G401 (cell line): Measurements from ENCODE around the gene TRABD2B. TPM values are rescaled to one million over a fixed set of nuclear protein-coding genes. Genes with fewer than 3 reads are reported as not detected.

Experiments used
- DNase-seq: peaks from one replicate; pipeline ENCODE4 v3.0.0-alpha.2; 2015; ENCODE audit warnings: low spot score
- in situ Hi-C: cut with HindIII; loops from 2 replicates; pipeline ENCODE4 v1.10.0; 2016; ENCODE audit warnings: low sequenced_read_pairs, mixed read lengths
- total RNA-seq: library from RNA; depleted of rRNA; stranded (reverse); fragments of >200 nt; shearing (Covaris generic); gene quantifications from 2 replicates; pipeline ENCODE4 v1.2.3, GENCODE V29; 2014

Gene TRABD2B
- total RNA-seq, 1 experiment from 2014 or later: not detected

DNA sequence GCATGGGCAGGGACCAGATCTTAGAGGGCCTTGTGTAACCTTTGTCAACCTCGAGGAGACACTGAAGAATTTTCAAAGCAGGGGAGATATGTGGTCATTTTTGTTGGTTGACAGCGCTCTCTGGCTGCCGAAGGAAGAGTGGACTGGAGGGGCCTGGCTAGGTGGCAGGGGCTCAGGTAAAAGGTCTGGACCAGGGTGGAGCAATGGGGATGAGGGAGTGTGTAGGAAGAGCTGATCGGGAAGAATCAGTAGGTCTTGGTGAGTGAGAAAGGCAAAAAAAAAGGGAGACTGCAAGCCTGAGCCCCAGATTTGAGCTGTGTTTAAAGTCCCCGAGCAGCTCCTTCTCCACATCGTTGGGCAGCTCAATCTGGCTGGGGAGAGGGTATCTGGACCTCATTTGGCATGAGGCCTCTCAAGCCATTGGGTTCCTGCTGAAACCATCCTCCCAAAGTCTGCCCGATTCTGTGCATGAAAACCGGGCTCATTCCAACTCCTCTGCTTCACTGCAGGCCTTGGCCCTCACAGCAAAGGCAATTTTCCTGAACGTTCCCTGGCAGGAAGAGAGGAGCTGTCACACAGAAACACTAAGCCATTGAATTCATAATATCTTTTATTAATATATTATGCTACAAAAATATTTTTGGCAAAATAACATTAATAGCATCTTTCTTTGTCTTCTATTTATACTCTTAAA lies 237.1 kb downstream of the TRABD2B start:
- in situ Hi-C loops: no loop called here
- peak; percentile 62 for DNase-seq

DNA sequence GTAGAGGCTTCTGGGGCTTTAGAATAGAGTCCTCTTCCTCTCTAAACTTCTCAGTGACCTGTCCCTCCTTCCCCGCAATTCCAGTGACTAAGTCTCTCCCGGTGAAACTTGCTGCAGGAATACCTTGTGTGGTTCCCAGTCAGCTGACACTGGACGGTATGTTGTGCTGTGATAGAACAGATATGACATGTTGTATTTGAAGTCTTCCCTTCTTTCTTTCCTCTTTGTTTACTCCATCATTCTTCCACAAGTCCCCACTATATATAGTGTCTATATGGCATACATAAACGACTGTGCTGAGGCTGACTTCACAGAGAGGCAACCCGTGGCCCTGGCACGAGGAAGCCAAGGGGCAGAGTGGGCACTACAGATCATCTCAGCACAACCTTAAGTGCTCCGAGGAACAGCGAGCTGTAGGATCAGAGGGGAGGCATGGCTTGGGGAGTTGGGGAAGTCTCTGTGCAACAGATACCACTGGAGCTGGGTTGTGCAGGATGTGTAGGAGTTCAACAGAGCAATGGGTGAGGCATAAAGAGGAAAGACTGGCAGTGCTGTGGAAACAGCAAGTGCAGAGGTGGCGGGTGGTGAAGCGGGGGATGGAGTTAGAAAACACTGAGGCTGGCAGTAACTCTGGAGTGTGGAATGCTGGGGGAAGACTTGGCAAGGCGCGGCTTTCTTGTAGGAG lies 237.8 kb downstream of the TRABD2B start:
- no peak for DNase-seq

DNA sequence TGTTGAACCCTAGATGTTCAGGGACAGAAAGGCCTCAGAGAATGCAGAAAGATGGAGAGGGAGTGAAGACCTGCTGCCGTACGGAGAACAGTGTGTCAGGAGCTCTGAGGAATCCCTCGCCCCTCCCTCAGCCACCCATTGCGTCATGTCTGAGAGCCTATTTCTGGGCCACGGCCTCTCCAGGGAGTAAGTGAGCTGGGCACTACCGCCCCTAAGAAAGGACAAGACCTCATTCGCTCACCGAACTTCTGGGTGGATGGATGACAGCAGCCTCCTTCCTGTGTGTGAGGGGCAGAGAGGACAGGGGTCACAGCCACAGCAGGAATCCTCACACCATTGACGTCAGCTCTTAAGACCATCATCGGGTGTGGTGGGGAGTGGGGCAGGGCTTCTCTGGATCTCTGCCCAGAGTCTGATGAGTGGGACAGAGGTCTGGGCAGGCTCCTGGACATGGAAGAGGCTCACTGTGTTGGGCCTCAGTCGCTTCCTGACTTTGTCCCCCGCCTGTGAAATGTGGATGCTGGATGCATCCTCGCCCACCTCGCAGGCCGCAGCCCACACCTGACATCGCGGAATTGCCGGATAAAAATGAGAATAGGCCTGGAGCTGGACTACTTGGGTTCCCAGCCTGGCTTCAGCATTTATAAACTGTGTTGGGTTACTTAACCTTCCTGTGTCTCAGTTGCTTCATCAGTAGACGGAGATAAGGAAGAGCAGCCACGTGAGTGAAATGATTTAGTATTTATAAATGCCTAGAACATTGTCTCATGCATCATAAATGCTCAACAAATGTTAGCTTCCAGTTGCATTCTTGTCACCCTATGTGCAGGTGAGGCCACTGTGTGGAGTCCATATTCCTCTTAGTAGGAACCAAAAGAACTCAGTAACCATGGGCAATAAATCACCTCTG lies 238.6 kb downstream of the TRABD2B start:
- DNase-seq: no peak
- in situ Hi-C loops: no loop called here

More for the DNA sequence above, 237.8 kb downstream of the TRABD2B start:
- in situ Hi-C loops: no loop called here

DNA sequence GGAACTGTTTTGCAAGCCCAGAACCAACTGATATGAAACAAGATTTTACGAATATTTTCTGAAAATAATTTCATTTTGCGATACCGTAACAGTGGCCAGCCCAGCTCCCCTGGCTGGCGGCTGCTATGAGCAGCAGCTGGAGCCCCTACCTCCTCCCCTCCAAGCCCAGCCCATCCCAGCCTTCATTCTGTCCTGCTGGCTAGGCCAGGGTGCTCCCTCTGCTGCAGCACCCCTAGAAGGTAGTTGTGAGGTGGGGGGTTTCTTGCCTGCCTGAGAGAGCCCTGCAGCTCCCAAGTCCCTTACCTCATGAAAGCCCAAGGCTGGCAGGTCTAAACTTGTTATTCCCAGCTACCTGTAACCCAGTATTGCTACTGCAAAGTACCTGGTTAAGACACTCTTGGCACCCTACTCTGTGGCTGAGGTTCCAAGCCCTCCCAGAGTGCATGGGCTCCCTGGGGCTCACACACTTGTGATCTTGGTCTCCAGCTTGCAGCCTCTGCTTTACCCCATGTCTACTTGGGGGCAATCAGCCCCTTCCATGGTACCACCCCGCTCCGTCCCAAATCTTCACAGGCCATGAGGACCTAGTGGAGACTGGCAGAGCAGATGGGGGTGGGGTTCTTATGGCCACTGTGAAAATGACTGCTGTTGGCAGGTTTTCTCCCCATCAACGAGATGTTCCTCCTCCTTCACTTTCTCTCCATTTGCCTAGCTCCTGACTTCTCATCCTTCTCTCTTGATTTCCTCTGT lies 239.8 kb downstream of the TRABD2B start:
- in situ Hi-C loops: no loop called here
- DNase-seq: no peak

DNA sequence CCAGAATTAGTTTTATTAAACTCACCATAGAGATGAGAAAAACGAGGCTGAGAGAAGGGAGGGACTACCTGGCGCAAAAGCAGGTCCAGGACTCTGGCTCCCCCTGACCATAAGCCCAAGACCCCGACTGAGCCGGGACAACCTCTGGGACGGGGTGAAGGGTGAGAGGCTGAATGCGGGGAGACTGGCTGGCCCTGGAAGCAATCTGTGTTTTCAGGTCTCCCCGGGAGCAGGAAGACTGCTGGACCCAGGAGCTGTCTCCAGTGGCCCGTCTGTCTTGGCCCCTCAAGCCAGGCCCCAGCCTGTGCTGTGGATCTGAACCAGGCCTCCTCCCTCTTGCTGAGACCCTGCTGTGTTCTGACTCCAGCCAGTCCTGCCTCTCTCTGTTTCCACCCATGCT lies 240.8 kb downstream of the TRABD2B start:
- DNase-seq: no peak
- in situ Hi-C loops: no loop called here

DNA sequence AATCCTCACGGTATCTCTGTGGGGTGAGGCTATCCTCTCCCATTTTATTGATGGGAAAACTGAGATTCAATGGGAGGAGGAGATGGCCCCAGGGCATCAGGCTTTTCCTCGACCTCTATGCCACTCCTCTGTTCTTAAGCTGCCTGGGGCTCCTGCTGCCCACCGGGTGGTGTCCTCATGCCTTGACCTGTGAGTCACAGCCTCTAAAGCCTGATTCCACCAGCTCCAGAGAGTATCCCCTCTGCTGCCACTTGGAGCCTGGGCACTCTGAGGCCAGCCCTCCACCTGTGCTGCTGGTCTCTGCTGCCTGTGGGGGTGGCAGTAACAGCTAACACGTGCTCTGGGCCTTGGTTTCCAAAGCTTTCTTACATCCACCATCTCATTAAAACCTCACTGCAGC lies 241.2 kb downstream of the TRABD2B start:
- DNase-seq: no peak
- in situ Hi-C loops: no loop called here

DNA sequence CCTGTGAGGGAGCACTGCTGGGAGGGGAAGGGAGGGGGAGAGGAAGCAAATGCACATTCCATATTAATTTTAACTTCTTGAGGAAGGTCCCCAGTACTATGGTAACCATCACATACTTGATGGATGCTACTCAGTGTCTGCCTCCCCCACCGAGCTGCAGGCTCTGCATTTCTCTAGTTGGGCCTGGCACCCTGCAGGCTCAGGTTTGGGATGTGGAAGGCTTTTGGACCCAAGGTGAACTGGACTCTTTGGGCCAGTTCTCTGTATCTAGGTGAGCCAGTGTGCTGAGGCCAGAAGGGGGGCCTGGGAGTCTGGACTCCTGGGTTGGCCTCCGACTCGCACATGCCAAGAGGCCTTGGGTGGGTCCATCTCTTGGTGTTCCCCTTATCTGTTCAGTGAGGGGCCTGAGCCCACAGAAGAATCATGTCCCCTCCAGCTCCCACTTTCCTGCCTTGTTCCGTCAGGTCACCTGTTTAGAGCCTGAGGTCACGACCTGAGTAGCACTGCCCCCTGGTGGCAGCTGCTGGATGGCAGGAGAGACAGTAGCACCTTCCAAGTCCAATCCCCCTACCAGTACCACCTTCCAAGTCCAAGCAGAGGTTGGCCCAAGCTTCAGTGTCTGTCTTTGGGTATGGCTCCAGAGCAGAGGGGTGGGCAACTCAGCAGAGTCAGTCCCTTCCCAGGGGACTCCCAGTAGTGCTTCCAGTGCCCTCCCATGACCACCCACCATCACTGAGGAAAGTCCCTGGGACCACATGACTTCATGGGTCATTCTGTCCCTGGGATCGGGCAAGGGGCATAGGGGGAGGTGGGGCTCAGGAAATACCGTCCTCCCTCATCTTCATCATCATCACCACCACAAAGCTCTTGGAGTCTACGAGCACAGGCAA lies 241.8 kb downstream of the TRABD2B start:
- in situ Hi-C loops: no loop called here
- no peak for DNase-seq

DNA sequence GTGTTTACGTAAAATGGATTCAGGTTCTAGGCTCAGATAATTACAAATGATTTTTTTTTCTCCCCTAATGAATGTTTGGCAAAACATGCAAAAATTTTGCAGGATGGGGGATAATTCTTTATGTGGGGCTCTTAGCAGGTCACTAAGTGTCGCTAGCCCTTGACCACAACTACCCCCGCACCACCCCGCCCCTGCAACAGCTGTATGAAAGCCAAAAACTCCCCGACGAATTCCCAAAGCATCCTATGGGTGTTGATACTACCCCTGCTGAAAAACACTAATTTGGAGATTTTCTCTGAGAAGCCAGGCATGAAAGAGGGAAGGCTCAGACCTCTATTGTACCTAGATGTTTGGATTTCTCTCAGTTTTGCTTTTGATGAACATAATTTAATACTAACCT lies 243.0 kb downstream of the TRABD2B start:
- DNase-seq: no peak
- in situ Hi-C loops: no loop called here

DNA sequence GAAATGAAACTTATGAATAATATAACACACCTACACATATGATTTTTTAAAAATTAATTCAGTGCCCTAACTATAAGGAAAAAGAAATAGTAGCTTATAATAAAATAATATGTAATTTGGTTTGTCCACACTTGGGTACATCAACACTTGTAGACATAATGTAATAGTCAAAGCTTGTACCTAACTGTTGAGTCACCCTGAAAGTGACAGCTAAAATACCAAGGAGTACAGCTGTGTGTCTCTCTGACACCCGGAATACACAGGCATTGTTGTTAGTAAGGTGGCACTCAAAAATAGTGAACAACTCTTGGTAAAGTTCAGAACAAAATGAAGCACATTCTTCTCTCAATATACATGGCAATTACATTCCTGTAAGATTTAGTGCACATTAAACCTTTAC lies 243.4 kb downstream of the TRABD2B start:
- no peak for DNase-seq
- in situ Hi-C loops: no loop called here

DNA sequence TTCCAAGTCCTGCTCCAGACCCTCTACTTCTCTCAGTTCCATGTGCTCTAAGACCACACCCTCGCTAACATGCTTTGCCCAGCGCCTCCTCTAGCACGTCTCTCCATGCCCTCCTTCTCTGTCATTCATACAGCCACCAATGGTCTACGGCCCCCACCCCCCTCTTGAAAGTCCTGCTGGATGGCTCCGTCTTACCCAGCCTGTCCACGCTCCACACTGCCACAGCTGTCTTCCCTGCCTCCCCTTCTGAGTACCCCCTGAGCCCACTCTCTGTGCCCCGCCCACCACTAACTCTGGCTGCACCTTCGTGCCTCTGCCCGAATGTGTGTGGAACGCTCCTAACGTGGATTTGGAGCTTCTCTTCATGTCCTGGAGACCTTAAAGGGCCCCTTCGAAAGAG lies 244.6 kb downstream of the TRABD2B start:
- in situ Hi-C loops: no loop called here
- DNase-seq: no peak

DNA sequence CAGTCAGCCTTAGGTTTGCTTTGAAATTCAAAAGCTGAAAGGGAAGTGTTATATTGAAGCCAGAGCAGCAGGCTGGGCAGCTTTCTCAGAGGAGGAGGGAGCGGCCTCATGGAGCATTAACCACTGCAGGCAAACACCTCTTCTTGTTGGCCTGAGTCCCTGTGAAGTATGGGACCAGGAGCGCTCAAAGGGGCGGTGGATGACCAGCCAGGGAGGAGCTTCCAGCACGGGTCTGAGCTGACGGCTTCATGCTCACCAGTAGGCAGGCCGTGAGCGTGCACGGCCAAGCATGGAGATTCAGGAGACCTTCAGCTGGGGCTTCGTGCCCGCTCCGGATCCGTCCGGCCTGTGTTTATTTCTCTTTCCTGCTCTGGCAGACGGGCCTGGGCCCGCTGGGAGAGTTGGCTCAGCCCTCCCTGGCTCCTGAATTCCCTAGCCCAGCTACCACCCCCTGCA lies 245.2 kb downstream of the TRABD2B start:
- in situ Hi-C loops: no loop called here
- peak; percentile 86 for DNase-seq

DNA sequence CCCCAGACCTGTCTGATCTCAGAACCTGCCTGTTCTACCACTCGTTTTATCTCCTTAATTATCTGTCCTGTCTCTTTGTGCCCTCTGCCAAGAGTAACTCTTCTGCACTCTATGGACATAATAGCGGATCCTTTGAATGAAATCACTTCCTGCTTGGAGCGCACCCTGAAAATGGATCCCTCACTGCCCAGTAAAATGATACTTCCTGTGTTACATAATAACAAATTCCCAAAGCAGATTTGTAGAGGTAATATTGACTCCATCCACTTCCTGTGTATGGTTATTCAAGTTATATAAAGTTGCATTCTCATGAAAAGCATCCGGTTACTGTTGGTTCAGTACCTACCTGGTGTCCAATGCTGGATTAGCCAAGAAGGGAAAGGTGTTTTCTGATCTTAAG lies 246.0 kb downstream of the TRABD2B start:
- in situ Hi-C loops: no loop called here
- no peak for DNase-seq

DNA sequence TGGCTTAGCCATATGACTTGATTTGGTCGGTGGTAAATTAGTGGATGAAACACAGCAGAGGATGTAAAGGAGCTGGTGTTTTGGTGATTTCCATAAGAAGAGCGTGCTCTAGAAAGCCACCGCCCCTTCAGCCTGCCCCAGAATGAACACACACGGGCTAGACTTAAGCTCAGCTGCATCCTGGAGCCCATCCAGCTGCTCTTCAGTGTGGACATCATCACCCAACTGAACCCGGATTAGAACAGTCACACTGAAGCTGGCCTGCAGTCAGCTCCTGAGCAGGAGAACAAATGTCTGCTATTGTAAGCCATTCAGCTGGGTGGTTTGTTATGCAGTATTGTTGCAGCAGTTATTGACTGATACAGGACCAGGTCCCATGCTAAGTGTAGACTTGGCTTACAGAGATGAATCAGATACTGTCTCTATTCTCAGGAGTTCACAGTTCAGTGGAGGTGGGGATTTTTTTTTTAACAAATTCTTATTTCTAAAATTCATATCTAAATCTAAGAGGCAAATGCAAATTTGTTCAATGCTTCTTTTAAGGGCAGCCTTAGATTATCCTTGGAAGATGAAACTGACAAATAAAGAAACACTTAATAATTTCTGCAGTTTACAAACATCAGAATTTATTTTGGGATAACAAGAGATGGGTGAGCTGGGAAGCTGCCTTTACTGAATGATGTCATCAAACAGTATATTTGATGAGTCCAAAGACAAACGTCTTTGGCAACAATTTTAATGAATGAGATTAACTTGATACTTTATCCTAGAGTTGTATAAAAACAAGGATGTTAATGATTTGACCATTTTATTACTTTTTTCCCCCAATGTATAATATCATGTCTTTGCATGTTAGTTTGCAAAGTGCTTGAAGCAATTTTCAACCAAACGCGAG lies 251.2 kb downstream of the TRABD2B start:
- in situ Hi-C loops: no loop called here
- no peak for DNase-seq

DNA sequence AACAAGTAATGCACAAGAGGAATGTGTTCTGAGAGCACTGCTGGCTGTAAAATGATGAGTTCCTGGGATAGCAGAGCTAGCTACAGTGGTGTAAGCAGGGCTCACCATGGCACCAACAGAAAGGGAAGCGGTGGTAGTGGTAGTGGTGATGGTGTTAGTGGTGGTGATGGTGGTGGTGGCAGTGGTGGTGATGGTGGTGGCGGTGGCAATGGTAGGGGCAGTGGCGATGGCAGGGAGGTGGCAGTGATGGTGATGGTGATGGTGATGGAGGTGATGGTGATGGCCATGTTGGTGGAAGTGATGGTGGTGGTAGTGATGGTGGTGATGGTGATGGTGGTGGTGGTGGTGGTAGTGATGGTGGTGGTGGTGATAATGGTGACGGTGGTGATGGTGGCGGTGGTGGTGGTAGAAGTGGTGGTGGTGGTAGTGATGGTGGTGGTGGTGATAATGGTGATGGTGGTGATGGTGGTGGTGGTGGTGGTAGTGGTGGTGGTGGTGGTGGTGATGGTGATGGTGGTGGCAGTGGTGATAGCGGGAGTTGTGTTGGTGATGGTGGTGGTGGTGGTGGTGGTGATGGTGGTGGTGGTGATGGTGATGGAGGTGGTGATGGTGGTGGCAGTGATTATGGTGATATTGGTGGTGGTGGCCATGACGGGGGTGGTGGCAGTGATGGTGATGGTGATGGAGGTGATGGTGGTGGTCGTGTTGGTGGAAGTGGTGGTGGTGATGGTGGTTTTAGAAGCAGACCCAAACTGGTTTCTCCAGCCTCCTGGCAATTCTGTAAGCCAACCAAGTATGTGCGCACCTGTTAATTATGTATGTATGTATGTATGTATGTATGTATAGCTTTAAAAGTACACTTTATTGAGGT lies 254.1 kb downstream of the TRABD2B start:
- in situ Hi-C loops: no loop called here
- no peak for DNase-seq

DNA sequence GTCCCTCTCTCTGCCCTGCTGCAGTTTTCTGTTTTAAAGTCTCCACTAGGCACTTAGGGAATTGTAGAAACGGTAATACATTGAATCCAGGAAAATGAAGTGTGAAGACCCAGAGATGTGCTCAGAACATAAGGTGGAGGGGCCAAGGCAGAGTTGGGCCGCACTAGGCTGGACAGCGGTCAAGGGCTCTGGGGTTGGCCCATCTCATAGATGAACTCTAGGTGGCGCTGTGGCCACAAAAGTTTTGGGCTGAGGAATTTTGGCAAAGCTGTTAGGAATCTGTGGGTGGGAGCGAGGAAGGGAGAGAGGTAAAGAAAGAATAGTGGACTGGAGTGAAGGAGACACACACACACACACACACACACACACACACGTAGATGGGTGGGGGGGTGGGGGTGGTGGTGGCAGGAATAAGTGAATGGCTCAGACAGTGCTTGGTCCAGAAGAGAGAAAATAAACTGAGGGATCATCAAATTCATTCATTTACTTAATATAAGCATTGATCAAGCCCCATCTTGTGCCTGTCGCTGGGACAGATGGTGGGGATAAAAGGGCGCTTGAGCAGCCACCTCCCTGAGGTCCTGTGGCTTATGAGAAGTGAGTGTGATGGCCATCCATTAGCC lies 258.5 kb downstream of the TRABD2B start:
- peak; percentile 56 for DNase-seq
- in situ Hi-C loops: no loop called here

DNA sequence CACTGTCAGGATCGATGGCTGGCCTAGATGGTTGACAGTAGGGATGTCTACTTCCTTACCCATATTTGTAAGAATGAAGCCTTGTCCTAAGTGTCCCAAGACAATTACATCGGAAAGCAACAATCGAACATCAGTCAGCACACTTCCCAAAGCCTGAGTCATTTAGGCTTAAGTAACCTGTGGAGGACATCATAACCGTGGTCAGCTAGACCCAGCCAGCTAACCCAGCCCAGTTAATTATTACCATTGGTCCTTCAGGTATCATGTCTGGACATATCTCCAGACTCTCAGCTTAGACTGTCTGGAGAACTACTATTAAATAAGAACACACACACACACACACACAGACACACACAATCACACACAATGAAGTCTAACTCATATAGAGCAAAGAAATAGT lies 264.7 kb downstream of the TRABD2B start:
- in situ Hi-C loops: no loop called here
- no peak for DNase-seq
